Epithelial cell of proximal tubule (primary cell): ENCODE data around the gene MRPL49. TPM values are rescaled to one million over a fixed set of nuclear protein-coding genes. Genes with fewer than 3 reads are reported as not detected.
A peak's percentile ranks its signal among the peaks of the same experiment; 100 is the strongest.

Source experiments
- DNase-seq: peaks from one replicate; pipeline ENCODE4 v3.0.0-alpha.2; 2011; ENCODE audit warnings: low read depth
- H3K4me3 ChIP-seq: 2 replicates; pipeline ENCODE4 v1.5.1; 2011; ENCODE audit warnings: low read depth, mild to moderate bottlenecking, low read length
- total RNA-seq: library from RNA; depleted of rRNA; stranded (reverse); fragments of >200 nt; gene quantifications from 2 replicates; pipeline ENCODE4 v1.2.3, GENCODE V29; 2015
- TF ChIP-seq, protein P1 (sequence below): conservative IDR thresholded peaks from 2 replicates; pipeline ENCODE4 v1.5.1; 2012; ENCODE audit warnings: low read depth, mild to moderate bottlenecking, low read length

Gene MRPL49
- total RNA-seq, 1 donor from 2014 or later, result 77.5 TPM

DNA sequence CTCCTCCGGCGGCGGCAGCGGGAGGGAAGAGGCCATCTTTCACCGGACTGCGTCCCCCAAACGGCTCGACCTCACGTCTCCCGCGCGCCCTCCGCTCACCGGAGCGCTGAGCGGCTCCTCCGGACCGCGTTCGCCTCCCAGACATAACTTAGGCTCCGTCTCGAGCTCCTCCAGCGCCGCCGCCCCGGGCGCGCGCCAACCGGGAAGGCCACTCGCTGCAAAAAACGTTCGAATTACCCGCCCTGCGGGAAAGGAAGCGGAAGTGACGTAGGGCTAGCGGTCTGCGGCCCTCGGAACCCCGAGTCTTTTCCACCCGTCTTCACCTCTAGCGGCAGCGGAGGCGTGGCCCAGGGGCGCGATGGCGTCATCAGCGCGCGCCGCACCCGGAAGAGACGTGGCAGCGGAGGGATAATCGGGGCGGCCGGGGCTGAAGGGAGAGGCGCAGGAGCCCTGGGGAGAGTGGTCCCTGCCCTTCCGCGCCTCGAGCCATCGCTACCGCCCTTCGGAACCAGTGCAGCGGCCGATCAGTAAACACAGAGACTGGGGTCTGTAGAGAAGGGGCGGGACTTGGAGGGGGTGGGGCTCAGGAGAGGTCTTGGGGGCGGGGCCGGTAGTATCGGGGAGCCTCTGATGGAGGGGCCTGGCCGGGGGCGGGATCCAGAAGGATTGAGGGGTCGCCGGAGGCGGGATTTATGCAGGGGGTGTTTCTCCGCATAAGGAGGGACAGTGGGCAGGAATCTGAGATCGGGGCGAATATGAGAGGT lies 38.1 kb upstream of the MRPL49 start, which contains the start of the genes CDCA5 and ZFPL1:
CDCA5 (minus strand) TSS at position 207 of the 764 bp plus-strand sequence; CDS start at position 145, 62 bp downstream.
ZFPL1 (plus strand) TSS at position 389 of the 764 bp plus-strand sequence. CDS start 477 bp downstream, outside the sequence.
- H3K4me3 ChIP-seq, result peak within 1 kb of the TSS; percentile 81
- peak; percentile 54 for DNase-seq
- TF ChIP-seq, protein P1, sequence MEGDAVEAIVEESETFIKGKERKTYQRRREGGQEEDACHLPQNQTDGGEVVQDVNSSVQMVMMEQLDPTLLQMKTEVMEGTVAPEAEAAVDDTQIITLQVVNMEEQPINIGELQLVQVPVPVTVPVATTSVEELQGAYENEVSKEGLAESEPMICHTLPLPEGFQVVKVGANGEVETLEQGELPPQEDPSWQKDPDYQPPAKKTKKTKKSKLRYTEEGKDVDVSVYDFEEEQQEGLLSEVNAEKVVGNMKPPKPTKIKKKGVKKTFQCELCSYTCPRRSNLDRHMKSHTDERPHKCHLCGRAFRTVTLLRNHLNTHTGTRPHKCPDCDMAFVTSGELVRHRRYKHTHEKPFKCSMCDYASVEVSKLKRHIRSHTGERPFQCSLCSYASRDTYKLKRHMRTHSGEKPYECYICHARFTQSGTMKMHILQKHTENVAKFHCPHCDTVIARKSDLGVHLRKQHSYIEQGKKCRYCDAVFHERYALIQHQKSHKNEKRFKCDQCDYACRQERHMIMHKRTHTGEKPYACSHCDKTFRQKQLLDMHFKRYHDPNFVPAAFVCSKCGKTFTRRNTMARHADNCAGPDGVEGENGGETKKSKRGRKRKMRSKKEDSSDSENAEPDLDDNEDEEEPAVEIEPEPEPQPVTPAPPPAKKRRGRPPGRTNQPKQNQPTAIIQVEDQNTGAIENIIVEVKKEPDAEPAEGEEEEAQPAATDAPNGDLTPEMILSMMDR, result no peak

DNA sequence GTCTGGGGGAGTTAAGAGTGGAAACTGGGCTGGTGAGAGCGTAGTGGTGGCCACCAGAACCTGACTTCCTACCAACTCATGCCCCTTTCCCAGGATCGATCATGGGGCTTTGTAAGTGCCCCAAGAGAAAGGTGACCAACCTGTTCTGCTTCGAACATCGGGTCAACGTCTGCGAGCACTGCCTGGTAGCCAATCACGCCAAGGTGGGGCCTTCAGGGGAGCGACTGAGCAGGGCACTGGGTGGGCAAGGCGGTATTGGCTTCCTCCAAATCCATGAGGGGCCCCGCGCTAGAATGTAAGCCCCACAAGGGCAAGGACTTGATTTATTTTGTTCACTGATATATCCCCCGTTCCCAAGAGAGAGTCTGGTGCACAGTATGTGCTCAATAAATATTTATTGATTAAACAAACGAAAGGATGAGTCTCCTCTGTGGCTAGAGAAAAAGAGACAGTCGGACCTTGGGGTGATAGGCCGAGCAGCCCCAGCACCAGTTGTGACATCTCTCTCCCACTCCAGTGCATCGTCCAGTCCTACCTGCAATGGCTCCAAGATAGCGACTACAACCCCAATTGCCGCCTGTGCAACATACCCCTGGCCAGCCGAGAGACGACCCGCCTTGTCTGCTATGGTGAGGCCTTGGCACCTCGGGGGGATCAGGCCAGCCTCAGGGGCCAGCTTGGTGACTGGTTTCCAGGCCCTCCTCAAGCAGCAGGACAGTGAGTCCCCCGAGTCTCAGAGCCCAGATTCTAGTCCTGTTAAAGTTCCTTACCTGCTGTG lies 37.3 kb upstream of the MRPL49 start:
- DNase-seq, result no peak

GRCh38 chr11:65085446-65085845 lies 36.7 kb upstream of the MRPL49 start:
- H3K4me3 ChIP-seq, result no peak overlapping the region
- TF ChIP-seq, protein P1, result no peak
- DNase-seq, result no peak

More for the DNA sequence above, 37.3 kb upstream of the MRPL49 start:
- peak overlapping the region; percentile 81 for H3K4me3 ChIP-seq
- TF ChIP-seq, protein P1, result no peak

DNA sequence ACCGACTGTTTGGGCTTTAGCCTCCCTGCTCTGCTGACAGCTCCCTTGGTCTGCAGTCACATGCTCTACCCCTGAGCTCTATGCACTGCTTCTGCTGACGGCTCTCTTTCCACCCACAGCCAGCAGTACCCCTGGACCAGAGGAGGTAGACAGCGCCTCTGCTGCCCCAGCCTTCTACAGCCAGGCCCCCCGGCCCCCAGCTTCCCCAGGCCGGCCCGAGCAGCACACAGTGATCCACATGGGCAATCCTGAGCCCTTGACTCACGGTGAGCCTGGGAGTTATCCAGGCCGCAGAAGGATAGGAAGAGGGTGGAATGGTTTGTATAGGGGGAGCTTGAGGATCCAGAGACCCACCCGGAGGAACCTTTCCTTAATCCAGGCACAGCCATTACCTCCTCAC lies 35.3 kb upstream of the MRPL49 start:
- DNase-seq, result no peak
- TF ChIP-seq, protein P1, result no peak
- H3K4me3 ChIP-seq, result no peak overlapping the region

- no peak for DNase-seq
- TF ChIP-seq, protein P1, result no peak
- H3K4me3 ChIP-seq, result no peak overlapping the region
Observed at GRCh38 chr11:65087216-65087615, 34.9 kb upstream of the MRPL49 start.

- TF ChIP-seq, protein P1, result no peak
Observed at GRCh38 chr11:65087827-65088226, 34.3 kb upstream of the MRPL49 start.

More at GRCh38 chr11:65087827-65088226, 34.3 kb upstream of the MRPL49 start:
- no peak for DNase-seq
- H3K4me3 ChIP-seq, result no peak overlapping the region
